ENCODE data around the gene CDC34. TPM values are rescaled to one million over a fixed set of nuclear protein-coding genes. Genes with fewer than 3 reads are reported as not detected.

Gene CDC34
- total and polyA plus RNA-seq, 9 of the 15 experiments (the other 6 are each of a cell fraction or from before 2014, with no cell fraction given), result 0.80 to 203 (median 65.5) TPM

DNA sequence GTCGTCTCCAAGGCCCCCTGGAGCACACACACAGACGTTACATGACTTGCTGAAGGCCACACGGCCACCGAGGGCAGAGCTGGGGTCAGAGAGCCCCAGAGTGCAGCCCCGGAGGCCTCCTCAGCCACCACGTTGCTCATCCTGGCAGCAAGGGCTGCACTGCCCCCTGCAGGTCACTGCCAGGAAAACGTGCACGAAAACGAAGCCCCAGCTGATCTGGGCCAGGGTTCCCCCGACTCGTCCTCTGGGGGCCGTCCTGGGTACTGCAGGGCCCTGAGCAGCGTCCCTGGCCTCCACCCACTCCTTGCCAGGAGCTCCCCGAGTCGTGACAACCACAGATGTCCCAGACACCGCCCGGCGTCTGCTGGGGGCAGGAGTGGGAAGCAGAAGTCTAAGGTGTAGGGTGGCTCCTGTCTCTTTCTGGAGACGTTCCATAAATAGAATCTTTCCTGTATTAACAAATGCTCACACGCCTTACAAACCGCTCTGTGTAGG is 20.9 kb upstream of the CDC34 start (continued):
- peak; percentile 34 to 66; a peak in 2 of 4 replicates for TF ChIP-seq MAZ (CRISPR knock-in tag; conservative IDR thresholded peaks at IDR 0.05 in 1 of 2, IDR thresholded peaks at IDR 0.05 in 1 of 2)
- TF ChIP-seq TAF9B (IDR thresholded peaks at IDR 0.05; ENCODE audit: partially characterized antibody), result peak; percentile 38
- TF ChIP-seq, protein P1, sequence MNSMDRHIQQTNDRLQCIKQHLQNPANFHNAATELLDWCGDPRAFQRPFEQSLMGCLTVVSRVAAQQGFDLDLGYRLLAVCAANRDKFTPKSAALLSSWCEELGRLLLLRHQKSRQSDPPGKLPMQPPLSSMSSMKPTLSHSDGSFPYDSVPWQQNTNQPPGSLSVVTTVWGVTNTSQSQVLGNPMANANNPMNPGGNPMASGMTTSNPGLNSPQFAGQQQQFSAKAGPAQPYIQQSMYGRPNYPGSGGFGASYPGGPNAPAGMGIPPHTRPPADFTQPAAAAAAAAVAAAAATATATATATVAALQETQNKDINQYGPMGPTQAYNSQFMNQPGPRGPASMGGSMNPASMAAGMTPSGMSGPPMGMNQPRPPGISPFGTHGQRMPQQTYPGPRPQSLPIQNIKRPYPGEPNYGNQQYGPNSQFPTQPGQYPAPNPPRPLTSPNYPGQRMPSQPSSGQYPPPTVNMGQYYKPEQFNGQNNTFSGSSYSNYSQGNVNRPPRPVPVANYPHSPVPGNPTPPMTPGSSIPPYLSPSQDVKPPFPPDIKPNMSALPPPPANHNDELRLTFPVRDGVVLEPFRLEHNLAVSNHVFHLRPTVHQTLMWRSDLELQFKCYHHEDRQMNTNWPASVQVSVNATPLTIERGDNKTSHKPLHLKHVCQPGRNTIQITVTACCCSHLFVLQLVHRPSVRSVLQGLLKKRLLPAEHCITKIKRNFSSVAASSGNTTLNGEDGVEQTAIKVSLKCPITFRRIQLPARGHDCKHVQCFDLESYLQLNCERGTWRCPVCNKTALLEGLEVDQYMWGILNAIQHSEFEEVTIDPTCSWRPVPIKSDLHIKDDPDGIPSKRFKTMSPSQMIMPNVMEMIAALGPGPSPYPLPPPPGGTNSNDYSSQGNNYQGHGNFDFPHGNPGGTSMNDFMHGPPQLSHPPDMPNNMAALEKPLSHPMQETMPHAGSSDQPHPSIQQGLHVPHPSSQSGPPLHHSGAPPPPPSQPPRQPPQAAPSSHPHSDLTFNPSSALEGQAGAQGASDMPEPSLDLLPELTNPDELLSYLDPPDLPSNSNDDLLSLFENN (IDR thresholded peaks at IDR 0.05; ENCODE audit: low read depth in 2 of 2, low read length in 2 of 2), result 0 out of 4 replicates have a peak, but pooled peaks of 1 of the 2 experiments have one; percentile 25
- TF ChIP-seq SMARCB1 (IDR thresholded peaks at IDR 0.05; ENCODE audit: insufficient read length, low read depth), result no peak
- TF ChIP-seq, protein P2, sequence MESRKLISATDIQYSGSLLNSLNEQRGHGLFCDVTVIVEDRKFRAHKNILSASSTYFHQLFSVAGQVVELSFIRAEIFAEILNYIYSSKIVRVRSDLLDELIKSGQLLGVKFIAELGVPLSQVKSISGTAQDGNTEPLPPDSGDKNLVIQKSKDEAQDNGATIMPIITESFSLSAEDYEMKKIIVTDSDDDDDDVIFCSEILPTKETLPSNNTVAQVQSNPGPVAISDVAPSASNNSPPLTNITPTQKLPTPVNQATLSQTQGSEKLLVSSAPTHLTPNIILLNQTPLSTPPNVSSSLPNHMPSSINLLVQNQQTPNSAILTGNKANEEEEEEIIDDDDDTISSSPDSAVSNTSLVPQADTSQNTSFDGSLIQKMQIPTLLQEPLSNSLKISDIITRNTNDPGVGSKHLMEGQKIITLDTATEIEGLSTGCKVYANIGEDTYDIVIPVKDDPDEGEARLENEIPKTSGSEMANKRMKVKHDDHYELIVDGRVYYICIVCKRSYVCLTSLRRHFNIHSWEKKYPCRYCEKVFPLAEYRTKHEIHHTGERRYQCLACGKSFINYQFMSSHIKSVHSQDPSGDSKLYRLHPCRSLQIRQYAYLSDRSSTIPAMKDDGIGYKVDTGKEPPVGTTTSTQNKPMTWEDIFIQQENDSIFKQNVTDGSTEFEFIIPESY (CRISPR knock-in tag; IDR thresholded peaks at IDR 0.05), result peak; percentile 92
- TF ChIP-seq SIN3A (IDR thresholded peaks at IDR 0.05; ENCODE audit: borderline replicate concordance in 2 of 2, control insufficient read depth in 1 of 2, low read depth in 2 of 2, low read length in 2 of 2), result peak in 1 of 2 experiments; percentile 64; a peak in 1 of 4 replicates
- TF ChIP-seq ZBED1 (IDR thresholded peaks at IDR 0.05), result 0 out of 2 replicates have a peak, but pooled peaks have one; percentile 52
- 0 out of 2 replicates have a peak, but pooled peaks have one; percentile 62 for TF ChIP-seq FOXK1 (CRISPR knock-in tag; IDR thresholded peaks at IDR 0.05; ENCODE audit: borderline replicate concordance)
- TF ChIP-seq EWSR1 (IDR thresholded peaks at IDR 0.05; ENCODE audit: borderline replicate concordance, low read depth, partially characterized antibody), result no peak
- TF ChIP-seq YY1 (IDR thresholded peaks at IDR 0.05; ENCODE audit: borderline replicate concordance in 1 of 3, control insufficient read depth in 1 of 3, extremely low read depth in 1 of 3, insufficient read depth in 3 of 3, insufficient read length in 1 of 3, insufficient replicate concordance in 2 of 3, low read depth in 1 of 3, low read length in 2 of 3), result peak in 2 of 3 experiments; percentile 38 to 44
- peak; percentile 34 for TF ChIP-seq HCFC1 (IDR thresholded peaks at IDR 0.05; ENCODE audit: low read depth, low read length)
- TF ChIP-seq GABPB1 (CRISPR knock-in tag; IDR thresholded peaks at IDR 0.05), result peak; percentile 75
- TF ChIP-seq, protein P3, sequence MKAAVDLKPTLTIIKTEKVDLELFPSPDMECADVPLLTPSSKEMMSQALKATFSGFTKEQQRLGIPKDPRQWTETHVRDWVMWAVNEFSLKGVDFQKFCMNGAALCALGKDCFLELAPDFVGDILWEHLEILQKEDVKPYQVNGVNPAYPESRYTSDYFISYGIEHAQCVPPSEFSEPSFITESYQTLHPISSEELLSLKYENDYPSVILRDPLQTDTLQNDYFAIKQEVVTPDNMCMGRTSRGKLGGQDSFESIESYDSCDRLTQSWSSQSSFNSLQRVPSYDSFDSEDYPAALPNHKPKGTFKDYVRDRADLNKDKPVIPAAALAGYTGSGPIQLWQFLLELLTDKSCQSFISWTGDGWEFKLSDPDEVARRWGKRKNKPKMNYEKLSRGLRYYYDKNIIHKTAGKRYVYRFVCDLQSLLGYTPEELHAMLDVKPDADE (conservative IDR thresholded peaks at IDR 0.05; ENCODE audit: control insufficient read depth, low read depth, low read length), result peak; percentile 51; the same call in 1 of the 2 replicates
- TF ChIP-seq ZFP36 (IDR thresholded peaks at IDR 0.05; ENCODE audit: low read depth, low read length, partially characterized antibody), result peak; percentile 79
- TF ChIP-seq ZNF133 (CRISPR knock-in tag; IDR thresholded peaks at IDR 0.05), result no peak
- TF ChIP-seq DPF2 (IDR thresholded peaks at IDR 0.05), result 0 out of 2 replicates have a peak, but pooled peaks have one; percentile 13
- TF ChIP-seq RB1 (IDR thresholded peaks at IDR 0.05; ENCODE audit: low read depth), result peak; percentile 59; the same call in 1 of the 2 replicates
- TF ChIP-seq JUND (IDR thresholded peaks at IDR 0.05; ENCODE audit: borderline replicate concordance, low read depth, low read length), result 0 out of 2 replicates have a peak, but pooled peaks have one; percentile 40
- TF ChIP-seq JUND (tag; IDR thresholded peaks at IDR 0.05; ENCODE audit: borderline replicate concordance, low read depth, low read length), result peak; percentile 29; the same call in 1 of the 3 replicates
- peak; percentile 84 for TF ChIP-seq CREM (IDR thresholded peaks at IDR 0.05; ENCODE audit: low read depth)

Measured in K562 (cell line).